ENCODE data around the gene ARHGAP21. TPM values are rescaled to one million over a fixed set of nuclear protein-coding genes. Genes with fewer than 3 reads are reported as not detected.

ARHGAP21 gene
- total and polyA plus RNA-seq, 2 experiments from 2014 or later, result 15.3 to 44.5 TPM

GRCh38 chr10:24674892-24675632, 48.6 kb downstream of the ARHGAP21 start:
- H2AFZ ChIP-seq, result no peak overlapping the region
- H3K9me3 Mint-ChIP-seq, result peaks cover 9% of the 10 kb centered on the region; the same call in 1 of the 3 replicates
- H3K4me2 ChIP-seq, result no peak overlapping the region
- no peak overlapping the region for H3K4me3 Mint-ChIP-seq
- no peaks in the 10 kb centered on the region for H3F3A ChIP-seq (replicated peaks; ENCODE audit: low read depth)
- no peak overlapping the region for H3K27ac ChIP-seq (ENCODE audit: low read depth)
- no peaks in the 10 kb centered on the region for H3K36me3 ChIP-seq (ENCODE audit: insufficient read depth)
- peaks cover 75% of the 10 kb centered on the region for H3K79me2 ChIP-seq (replicated peaks; ENCODE audit: insufficient read depth)
- no peak overlapping the region for H3K27ac Mint-ChIP-seq
- no peaks in the 10 kb centered on the region for H3K4me1 Mint-ChIP-seq
- DNase-seq (ENCODE audit: low spot score), result no peak
- no peaks in the 10 kb centered on the region for H3K4me1 ChIP-seq (ENCODE audit: insufficient read depth)
- peaks cover 2% of the 10 kb centered on the region; the same call in 1 of the 2 replicates for H4K20me1 ChIP-seq (replicated peaks; ENCODE audit: insufficient read depth)
- no peak overlapping the region for H3K4me3 ChIP-seq
- no peak for TF ChIP-seq ZNF114 (CRISPR knock-in tag; IDR thresholded peaks at IDR 0.05)
- no peak for TF ChIP-seq JUNB (IDR thresholded peaks at IDR 0.05; ENCODE audit: unreplicated experiment)
- no peak for TF ChIP-seq NANOG (IDR thresholded peaks at IDR 0.05; ENCODE audit: borderline replicate concordance)
- no peak for TF ChIP-seq POLR2AphosphoS5 (IDR thresholded peaks at IDR 0.05; ENCODE audit: low read depth)
- no peak for TF ChIP-seq CREB1 (CRISPR knock-in tag; IDR thresholded peaks at IDR 0.05; ENCODE audit: low read depth)
- TF ChIP-seq CTCF (conservative IDR thresholded peaks at IDR 0.05; ENCODE audit: low read depth in 2 of 2), result no peak
- no peak for TF ChIP-seq EZH2 (IDR thresholded peaks at IDR 0.05; ENCODE audit: low read depth, unreplicated experiment)
- TF ChIP-seq ZNF331 (CRISPR knock-in tag; IDR thresholded peaks at IDR 0.05; ENCODE audit: low read depth), result no peak
- no peak for TF ChIP-seq EZH2phosphoT487 (IDR thresholded peaks at IDR 0.05; ENCODE audit: unreplicated experiment)
- no peak for TF ChIP-seq ZNF462 (CRISPR knock-in tag; IDR thresholded peaks at IDR 0.05)
- TF ChIP-seq STAT1 (IDR thresholded peaks at IDR 0.05; ENCODE audit: unreplicated experiment), result no peak
- TF ChIP-seq REST (IDR thresholded peaks at IDR 0.05; ENCODE audit: unreplicated experiment), result no peak
- TF ChIP-seq ETS1 (IDR thresholded peaks at IDR 0.05), result no peak
- ATAC-seq, result no peak
- no peaks in the 10 kb centered on the region for H3K9me2 ChIP-seq (ENCODE audit: insufficient read depth)
- H3K27me3 ChIP-seq (ENCODE audit: insufficient read depth), result no peaks in the 10 kb centered on the region
- H3K27me3 Mint-ChIP-seq (ENCODE audit: insufficient read depth, low read depth, poor library complexity), result no peaks in the 10 kb centered on the region
- peaks cover 10% of the 10 kb centered on the region; the same call in 2 of the 3 replicates for H3K36me3 Mint-ChIP-seq (ENCODE audit: low read depth)

All from GM23338 (cell line).